Adrenal gland (tissue), 5 donors: Measurements from ENCODE around the gene NAP1L4.

ENCODE experiments used
- CTCF ChIP-seq, 6 experiments: fragments of 450-650 bp in 4 of 6; fragments of 200-600 bp in 2 of 6; sonication (generic) in 1 of 6; IDR thresholded peaks; 1 replicate in 5 of 6; 2 replicates in 1 of 6; pipeline versions ENCODE4 v1.5.1 to v1.8.0; 2016 to 2021; ENCODE audit warnings: antibody characterized with exemption in 6 of 6, mild to moderate bottlenecking in 2 of 6, moderate library complexity in 1 of 6
- POLR2A ChIP-seq, 2 donors: fragments of 450-650 bp; IDR thresholded peaks; one replicate each; pipeline ENCODE4 v1.6.1; 2017; ENCODE audit warnings: antibody characterized with exemption in 2 of 2, mild to moderate bottlenecking in 2 of 2, moderate library complexity in 1 of 2
- donor health status: DM: no; HTN: no; CAD: no.

DNA sequence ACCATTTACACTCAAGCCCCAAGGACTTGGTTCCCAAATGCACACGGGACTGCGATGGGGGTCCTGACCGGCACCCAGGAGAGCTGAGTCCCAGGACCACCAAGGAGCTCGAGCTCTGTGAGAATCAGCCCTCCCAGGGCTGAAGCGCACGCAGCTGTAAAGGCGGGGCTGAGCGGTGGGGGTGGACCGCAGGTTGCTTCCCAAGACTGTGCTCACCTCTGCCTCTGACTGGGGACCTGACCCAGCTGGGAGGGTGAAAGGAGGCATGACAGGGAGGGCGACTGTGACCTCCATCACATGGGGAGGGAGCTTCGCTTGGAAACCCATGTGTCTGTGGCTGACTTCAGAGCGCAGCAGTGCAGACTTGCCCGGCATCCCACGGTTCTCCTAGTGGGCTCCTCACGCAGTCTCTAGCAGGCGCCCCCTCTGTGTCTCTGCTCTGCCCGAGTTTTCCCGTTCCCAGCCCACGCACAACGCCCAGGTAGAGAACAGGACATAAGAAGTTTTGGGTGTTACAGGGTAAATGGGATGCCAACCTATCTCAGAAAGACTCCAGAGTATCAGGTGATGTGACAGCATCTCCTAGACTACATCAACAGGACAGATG is 15.4 kb upstream of the NAP1L4 start:
- TF ChIP-seq CTCF (IDR thresholded peaks at IDR 0.05) (no peak), POLR2A (IDR thresholded peaks at IDR 0.05) (no peak)
